Measurements from ENCODE around the gene MYH11. TPM values are rescaled to one million over a fixed set of nuclear protein-coding genes. Genes with fewer than 3 reads are reported as not detected.

The MYH11 gene
- total RNA-seq, 4 donors from 2014 or later: 22.4 to 206 (median 26.8) TPM

- DNase-seq (ENCODE audit: low spot score): no peak
- ATAC-seq (ENCODE audit: low FRiP score): no peak
- TF ChIP-seq CTCF (IDR thresholded peaks at IDR 0.05): no peak
These were observed 89.9 kb downstream of the MYH11 start for GRCh38 chr16:15766918-15767317.

- ATAC-seq (ENCODE audit: low FRiP score) (no peak), DNase-seq (ENCODE audit: low spot score) (no peak)
- no peak for TF ChIP-seq CTCF (IDR thresholded peaks at IDR 0.05)
These were observed 90.9 kb downstream of the MYH11 start for GRCh38 chr16:15765880-15766279.

GRCh38 chr16:15765116-15765515 is 91.7 kb downstream of the MYH11 start:
- DNase-seq (ENCODE audit: low spot score) (no peak), ATAC-seq (ENCODE audit: low FRiP score) (no peak)
- TF ChIP-seq CTCF (IDR thresholded peaks at IDR 0.05): no peak

GRCh38 chr16:15764112-15764511 is 92.7 kb downstream of the MYH11 start:
- ATAC-seq (ENCODE audit: low FRiP score): no peak

GRCh38 chr16:15760129-15760528 is 96.7 kb downstream of the MYH11 start:
- DNase-seq (ENCODE audit: low spot score) (no peak), ATAC-seq (ENCODE audit: low FRiP score) (no peak)
- no peak for TF ChIP-seq CTCF (IDR thresholded peaks at IDR 0.05)

More at GRCh38 chr16:15764112-15764511, 92.7 kb downstream of the MYH11 start:
- no peak for DNase-seq (ENCODE audit: low spot score)
- no peak for TF ChIP-seq CTCF (IDR thresholded peaks at IDR 0.05)

GRCh38 chr16:15759070-15759469 is 97.8 kb downstream of the MYH11 start:
- DNase-seq (ENCODE audit: low spot score): no peak
- TF ChIP-seq CTCF (IDR thresholded peaks at IDR 0.05): no peak
- ATAC-seq (ENCODE audit: low FRiP score): no peak

GRCh38 chr16:15757630-15758251 is 99.1 kb downstream of the MYH11 start:
- no peak for ATAC-seq (ENCODE audit: low FRiP score)

More at GRCh38 chr16:15757630-15758251, 99.1 kb downstream of the MYH11 start:
- no peak for TF ChIP-seq CTCF (IDR thresholded peaks at IDR 0.05)
- no peak for DNase-seq (ENCODE audit: low spot score)

Measured in omental fat pad (tissue), 4 donors.